Right ventricle myocardium superior (tissue), 1 donor: ENCODE measurements around the gene C1orf94. TPM values are rescaled to one million over a fixed set of nuclear protein-coding genes. Genes with fewer than 3 reads are reported as not detected.
"Not testable (repeated sequence)": the region's sequence is repeated elsewhere in the genome, so short reads cannot be mapped to it uniquely, and the experiment has no call there.

Experiments used
- ATAC-seq: fragments of 200-7000 bp; cut with Tn5 transposase; one replicate; pipeline ENCODE4 v1.9.1; 2020; ENCODE audit warnings: mild to moderate bottlenecking; ENCODE audit not compliant: poor library complexity
- DNase-seq: peaks from one replicate; pipeline ENCODE4 v3.0.0-alpha.2; 2020
- intact Hi-C: fragments of 100-400 bp; cut with DNase I; formaldehyde crosslinking; loops from one replicate; pipeline ENCODE4 v1.11.2; 2022
- total RNA-seq: library from RNA; stranded (reverse); fragmentation: NEBNext Ultra II Directional; extraction: Animal tissue kit (Norgen Biotek cat#: 25700); gene quantifications from one replicate; pipeline ENCODE4 v1.2.1, GENCODE V29; 2021
- donor health status: DM: no; HTN: yes; CAD: no; lungs with severe emphysema.

Gene C1orf94
- total RNA-seq, 1 donor from 2014 or later: not detected

- DNase-seq: peak; percentile 75
- intact Hi-C loops: no loop called here
- peak; percentile 92 for ATAC-seq
Measured at GRCh38 chr1:34162852-34163766, 13.6 kb upstream of the C1orf94 start.

DNA sequence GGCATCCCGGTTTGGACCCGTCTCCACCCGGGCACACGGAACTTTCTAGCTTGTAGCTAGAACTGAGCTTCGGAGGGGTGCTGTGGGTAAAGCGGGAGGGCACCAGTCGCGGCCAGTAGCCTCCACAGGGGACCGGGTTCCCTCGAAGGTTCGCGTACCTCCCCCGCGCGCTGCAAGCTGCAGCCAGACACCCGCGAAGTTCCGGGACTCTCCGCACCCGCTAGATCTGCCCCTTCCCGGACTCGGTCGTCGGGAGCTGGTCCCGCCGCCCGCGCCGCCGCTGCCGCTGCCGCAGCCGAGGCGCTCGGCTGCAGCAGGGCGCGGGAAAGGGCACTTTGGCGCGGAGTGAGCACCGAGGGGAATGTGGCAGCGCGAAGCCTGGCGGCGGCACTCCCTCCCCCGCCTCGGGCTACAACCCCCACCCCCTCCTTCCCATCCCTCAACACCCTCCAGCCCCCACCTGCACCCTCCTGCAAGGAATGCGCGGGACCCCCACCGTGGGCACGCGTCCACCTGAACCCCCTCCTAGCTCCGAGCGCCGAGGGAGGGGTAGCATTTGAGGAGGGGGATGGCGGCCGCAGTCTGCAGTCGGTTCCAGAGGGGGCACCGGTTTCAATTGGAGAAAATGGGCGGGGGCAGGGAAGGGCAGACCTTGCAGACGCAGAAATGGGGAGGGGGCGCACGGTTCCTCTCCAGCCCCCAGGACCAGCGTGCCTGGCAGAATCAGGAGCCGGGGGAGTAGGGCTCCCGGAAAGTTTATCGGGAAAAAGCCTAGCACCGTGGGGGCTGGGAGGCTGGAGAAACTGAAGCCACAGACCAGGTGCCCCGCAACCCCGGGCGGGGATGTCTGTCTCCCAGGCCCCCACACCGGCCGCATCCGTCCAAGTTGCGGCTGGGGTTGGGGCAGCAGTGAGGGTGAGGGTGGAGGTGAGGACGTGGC is 12.6 kb upstream of the C1orf94 start:
- DNase-seq (no peak), ATAC-seq (peak; percentile 19)
- intact Hi-C loops: no loop called here

DNA sequence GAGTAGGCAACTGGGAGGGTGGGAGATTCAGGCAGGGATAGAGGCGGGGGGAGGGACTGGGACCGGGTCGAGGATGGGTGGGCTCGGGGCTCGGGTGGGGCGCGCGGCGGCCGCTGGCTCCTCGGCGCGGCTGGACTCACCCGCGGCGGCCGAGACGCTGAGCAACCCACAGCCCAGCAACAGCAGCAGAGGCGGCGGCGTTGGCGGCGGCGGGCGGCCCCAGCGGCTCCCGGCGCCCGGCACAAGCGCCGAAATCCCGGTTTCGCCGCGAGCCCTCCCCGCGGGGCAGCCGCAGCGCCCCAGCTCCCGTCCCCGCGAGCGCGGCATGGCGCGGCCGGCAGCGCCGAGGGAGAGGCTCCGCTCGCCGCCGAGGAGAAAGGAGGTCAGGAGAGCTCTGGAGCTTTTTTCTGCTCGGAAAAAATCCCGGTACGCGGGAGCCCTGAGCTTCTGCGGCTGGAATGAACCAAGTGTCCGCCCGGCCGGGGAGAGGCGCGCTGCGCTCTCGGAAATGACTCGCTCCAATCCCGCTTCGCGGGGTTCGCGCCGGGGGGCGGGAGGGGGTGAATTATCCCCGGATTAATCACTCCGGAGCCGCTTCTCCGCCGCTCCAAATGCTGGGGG is 11.8 kb upstream of the C1orf94 start, which contains the start of gene CSMD2:
TSS of gene CSMD2 (minus strand) at position 460 of the 621 bp plus-strand sequence. CDS start at position 327, 133 bp downstream.
- ATAC-seq: peak; percentile 30
- DNase-seq: peak; percentile 48
- intact Hi-C loops: no loop called here

DNA sequence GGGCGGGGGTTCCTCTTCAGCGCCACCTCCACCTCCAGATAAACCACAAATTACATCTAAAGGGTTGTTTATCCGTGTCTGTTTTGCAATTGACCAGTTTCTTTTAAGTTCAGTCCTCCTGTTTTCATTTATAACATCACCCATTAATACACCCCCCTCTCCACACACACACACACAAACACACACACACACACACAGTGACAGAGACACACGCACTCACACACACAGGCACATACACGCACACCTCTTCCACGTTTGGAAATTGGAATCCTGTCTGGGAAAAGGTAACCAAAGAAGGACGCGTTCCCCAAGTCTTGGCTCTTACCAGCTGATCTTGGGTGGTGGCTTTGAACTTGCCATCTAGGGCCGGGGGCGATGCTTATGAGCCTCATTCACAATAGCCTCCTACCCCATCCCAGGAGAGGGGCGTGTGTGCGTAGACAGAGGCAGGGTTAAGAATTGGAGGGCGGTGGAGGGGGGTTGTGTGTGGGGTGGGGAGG is 11.2 kb upstream of the C1orf94 start:
- DNase-seq: no peak
- no peak for ATAC-seq
- intact Hi-C loops: no loop called here

DNA sequence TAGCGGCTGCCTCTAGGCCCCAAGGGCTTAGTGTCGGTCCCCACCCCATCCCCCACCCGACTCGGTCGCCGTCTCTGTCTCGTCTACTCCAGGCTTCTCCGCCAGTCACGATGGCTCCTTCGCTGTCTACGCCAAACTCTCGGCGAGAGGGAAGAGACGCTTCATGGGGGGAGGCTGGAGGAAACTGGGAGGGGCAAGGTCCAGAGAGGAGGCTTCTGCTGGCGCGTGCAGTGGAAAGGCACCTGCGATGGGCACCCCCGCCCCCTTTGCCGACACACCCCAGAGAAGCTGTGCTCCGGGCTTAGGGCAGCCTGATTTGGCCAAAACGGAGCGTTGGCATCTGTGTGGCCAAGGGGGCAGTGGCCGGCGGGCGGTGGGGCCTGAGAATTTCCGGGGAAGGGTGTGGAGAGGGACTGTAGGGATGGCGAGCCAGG is 10.5 kb upstream of the C1orf94 start:
- intact Hi-C loops: no loop called here
- ATAC-seq (no peak), DNase-seq (no peak)

- intact Hi-C loops: no loop called here
- ATAC-seq (no peak), DNase-seq (no peak)
Measured at GRCh38 chr1:34166625-34167361, 9.9 kb upstream of the C1orf94 start.

DNA sequence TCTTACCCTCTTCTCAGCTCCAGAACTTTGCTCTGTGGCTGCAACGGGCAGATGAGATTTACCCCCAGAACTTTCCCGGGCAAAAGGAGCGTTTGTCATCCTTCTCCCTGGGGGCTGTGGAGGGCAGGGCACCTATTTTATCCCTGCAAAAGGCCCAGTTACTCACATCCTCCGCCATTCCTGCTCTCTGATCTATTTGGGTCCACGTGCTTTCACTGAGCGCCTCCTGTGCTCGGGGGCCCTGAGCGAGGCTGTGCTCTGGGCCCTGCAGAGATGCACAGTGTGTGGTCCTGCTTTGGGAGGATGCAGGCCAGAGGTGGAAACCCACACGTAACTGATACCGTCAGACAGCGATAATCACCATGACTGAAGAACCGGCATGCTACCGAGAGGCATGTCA is 9.3 kb upstream of the C1orf94 start:
- intact Hi-C loops: no loop called here
- DNase-seq: no peak
- no peak for ATAC-seq

GRCh38 chr1:34175744-34176143 is 963 bp upstream of the C1orf94 start:
- ATAC-seq (no peak), DNase-seq (no peak)
- intact Hi-C loops: no loop called here

GRCh38 chr1:34178072-34178471 is 1.4 kb downstream of the C1orf94 start:
- intact Hi-C loops: no loop called here
- DNase-seq: no peak
- ATAC-seq: no peak

DNA sequence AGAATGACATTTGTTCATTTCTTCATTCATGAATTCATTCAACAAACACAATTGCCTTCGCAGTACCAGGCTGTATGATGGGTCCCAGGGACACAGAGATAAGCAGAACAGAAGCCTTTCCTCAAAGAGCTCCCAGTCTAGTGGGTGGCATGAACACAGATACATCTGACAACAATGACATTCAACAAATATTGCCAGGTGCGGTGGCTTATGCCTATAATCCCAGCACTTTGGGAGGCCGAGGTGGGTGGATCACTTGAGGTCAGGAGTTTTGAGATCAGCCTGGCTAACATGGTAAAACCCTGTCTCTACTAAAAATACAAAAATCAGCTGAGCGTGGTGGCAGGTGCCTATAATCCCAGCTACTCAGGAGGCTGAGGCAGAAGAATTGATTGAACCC is 6.7 kb downstream of the C1orf94 start:
- ATAC-seq, intact Hi-C loops, DNase-seq: not testable (repeated sequence)

- DNase-seq (no peak), ATAC-seq (no peak)
- intact Hi-C loops: no loop called here
Measured at GRCh38 chr1:34186741-34187494, 10.2 kb downstream of the C1orf94 start.

DNA sequence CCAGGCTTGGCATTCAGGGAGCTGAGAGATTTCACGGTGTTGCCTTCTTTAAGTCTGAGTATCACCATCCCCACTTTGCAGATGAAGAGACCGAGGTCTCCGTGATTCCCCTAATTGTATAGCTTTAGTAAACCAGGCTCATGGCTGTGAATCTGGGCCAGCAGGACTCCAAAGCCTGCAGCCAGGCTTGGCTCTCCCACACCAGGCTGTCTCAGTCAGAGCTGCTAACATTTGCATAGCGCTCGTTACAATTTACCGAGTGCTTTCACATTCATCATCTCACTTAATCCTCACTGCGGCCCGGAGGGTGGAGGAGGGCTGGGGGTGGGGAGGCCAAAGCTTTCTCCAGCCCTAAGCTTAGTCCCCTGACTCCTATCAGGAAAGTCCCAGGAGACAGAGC is 11.7 kb downstream of the C1orf94 start:
- ATAC-seq (no peak), DNase-seq (no peak)
- intact Hi-C loops: no loop called here

DNA sequence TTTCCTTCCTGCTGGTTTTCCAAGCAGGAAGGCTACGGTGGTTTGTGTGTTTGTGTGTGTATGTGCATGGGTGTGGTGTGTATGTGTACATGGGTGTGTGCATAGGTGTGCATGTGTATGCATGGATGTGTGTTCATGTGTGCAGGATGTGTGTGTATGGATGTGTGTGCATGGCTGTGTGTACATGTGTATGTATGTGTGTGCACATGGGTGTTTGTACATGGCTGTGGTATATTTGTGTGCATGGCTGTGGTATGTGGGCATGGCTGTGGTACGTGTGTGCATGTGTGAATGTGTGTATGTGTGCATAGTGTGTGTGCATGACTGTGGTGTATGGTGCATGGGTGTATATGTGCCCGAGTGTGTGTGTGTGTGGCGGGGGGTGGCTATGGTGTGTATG is 12.3 kb downstream of the C1orf94 start:
- DNase-seq (no peak), ATAC-seq (no peak)
- intact Hi-C loops: no loop called here

GRCh38 chr1:34190692-34191091 is 14.0 kb downstream of the C1orf94 start:
- ATAC-seq (no peak), DNase-seq (no peak)
- intact Hi-C loops: no loop called here

DNA sequence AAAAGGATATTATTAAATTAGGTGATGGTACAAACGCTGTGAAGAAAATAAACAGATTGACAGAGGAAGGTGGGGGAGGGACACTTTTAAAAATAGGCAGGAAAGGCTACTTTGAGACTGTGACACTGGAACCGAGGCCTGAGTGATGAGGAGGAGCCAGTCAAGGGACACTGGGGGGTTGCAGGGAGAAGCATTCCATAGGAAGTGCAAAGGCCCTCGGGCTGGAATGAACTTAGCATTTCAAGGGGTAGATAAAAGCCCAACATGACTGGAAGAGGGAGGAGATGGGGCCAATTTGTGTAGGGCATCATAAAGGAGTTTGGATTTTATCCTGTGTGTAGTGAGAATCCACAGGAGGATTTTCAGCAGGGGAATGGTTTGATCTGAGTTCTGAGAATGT is 15.9 kb downstream of the C1orf94 start:
- ATAC-seq (no peak), DNase-seq (no peak)
- intact Hi-C loops: no loop called here

GRCh38 chr1:34199927-34200326 is 23.2 kb downstream of the C1orf94 start:
- no peak for ATAC-seq
- intact Hi-C loops: no loop called here

DNA sequence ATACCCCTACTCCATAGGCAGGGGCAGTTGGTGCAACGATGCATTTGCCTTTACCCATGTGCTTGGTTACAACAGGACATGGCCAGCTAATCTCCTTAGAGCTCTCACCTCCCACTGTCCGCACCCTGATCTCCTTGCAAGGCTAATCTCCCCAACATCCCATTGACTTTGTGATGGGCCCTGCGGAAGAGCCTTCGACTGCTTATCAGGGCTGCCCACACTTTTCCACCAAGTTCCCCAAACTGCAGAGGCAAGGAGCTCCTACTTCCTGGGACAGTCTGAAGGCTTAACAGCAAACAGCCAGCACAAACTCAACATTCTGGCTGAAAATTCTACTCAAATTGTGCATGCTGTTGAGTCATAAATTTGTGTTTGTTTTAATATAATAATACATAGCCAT is 36.0 kb downstream of the C1orf94 start:
- no peak for DNase-seq

More at GRCh38 chr1:34199927-34200326, 23.2 kb downstream of the C1orf94 start:
- DNase-seq: no peak

More for the DNA sequence above, 36.0 kb downstream of the C1orf94 start:
- no peak for ATAC-seq
- intact Hi-C loops: no loop called here
